Activated CD8-positive, alpha-beta memory T cell treated with anti-CD3 and anti-CD28 coated beads, Interleukin-2, amount 10 ng/mL, durations not matched to agents 7 days and 5 days (primary cell): ENCODE measurements around the gene PPP1R14D. TPM values are rescaled to one million over a fixed set of nuclear protein-coding genes. Genes with fewer than 3 reads are reported as not detected.

Experiments used
- ATAC-seq: fragments of 150-1000 bp; cut with Tn5 transposase; one replicate; pipeline ENCODE4 v1.10.0; 2021; ENCODE audit warnings: moderate library complexity
- CTCF ChIA-PET: fragments of 350-600 bp; sonication (Branson Sonifier 250); formaldehyde crosslinking; loops from one replicate; lab custom pipeline; 2021; ENCODE audit warnings: antibody characterized with exemption; lab: Charles Lee
- DNase-seq: peaks from one replicate; pipeline ENCODE4 v3.0.0-alpha.2; 2020
- H3K27ac Mint-ChIP-seq: one replicate; pipeline ENCODE4 v1.8.0; 2021; ENCODE audit warnings: mild to moderate bottlenecking, mixed read lengths
- H3K27me3 Mint-ChIP-seq: one replicate; pipeline ENCODE4 v1.8.0; 2021; ENCODE audit warnings: mixed read lengths
- H3K36me3 Mint-ChIP-seq: one replicate; pipeline ENCODE4 v1.8.0; 2021; ENCODE audit warnings: mild to moderate bottlenecking, mixed read lengths
- H3K4me1 Mint-ChIP-seq: one replicate; pipeline ENCODE4 v1.8.0; 2021; ENCODE audit warnings: mixed read lengths
- H3K4me3 Mint-ChIP-seq: one replicate; pipeline ENCODE4 v1.8.0; 2021; ENCODE audit warnings: mild to moderate bottlenecking, moderate library complexity, mixed read lengths
- H3K9me3 Mint-ChIP-seq: one replicate; pipeline ENCODE4 v1.8.0; 2022; ENCODE audit warnings: low read depth, mixed read lengths
- total RNA-seq, 2 experiments: library from RNA; stranded (reverse); gene quantifications; one replicate each; pipeline ENCODE4 v1.2.3, GENCODE V29; 2021

Gene PPP1R14D
- total RNA-seq = not detected

DNA sequence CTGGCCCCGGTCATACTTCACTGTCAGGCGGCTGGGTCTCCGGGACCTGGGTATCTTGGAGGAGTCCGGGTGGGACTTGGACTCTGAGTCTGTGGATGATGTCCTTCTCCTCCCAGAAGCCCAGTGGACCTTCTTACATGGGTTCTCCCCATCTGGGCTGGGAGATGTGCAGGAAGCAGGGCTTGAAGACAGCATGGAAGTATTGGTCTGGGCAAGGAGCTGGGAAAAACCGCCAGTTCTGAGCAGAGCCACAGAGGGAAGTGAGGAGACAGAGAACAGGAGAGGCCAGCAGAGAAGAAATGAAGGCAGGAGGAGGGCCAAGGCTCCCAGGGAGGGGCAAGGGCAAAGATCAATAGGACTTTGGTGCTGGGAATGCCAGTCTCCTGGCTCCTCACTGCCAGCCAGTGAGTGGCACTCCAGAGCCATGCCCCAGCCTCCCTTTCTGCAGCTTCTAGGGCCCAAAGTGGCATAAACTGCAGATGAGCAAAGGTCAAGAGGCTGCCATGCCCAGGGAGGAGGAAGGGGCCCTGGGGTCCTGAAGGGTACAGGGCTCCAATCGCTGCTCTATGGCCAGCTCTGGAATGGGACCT is at the start of gene PPP1R14D:
PPP1R14D (minus strand) TSS at position 262 of the 590 bp plus-strand sequence; CDS start at position 195, 67 bp downstream.
- Mint-ChIP-seq H3K36me3 (no peaks in the 10 kb centered on the region), H3K4me3 (no peak within 1 kb of the TSS), H3K27me3 (peaks cover 12% of the 10 kb centered on the region), H3K27ac (no peak within 1 kb of the TSS), H3K9me3 (no peaks in the 10 kb centered on the region), H3K4me1 (peaks cover 4% of the 10 kb centered on the region)
- CTCF ChIA-PET = interaction anchor here (1.0 to 1.5 kb wide), 3 partner anchors 11 to 309 kb away, joined by 3 to 6 read pairs (median 5); partner anchors contain the start of gene VPS18
- no peak for DNase-seq
- no peak for ATAC-seq

- CTCF ChIA-PET = interaction anchor here (1.3 to 12.6 kb wide), 4 partner anchors 8 to 20 kb away, joined by 3 to 180 read pairs (median 50); partner anchors contain the start of gene VPS18
- Mint-ChIP-seq H3K36me3 (no peaks in the 10 kb centered on the region), H3K9me3 (no peaks in the 10 kb centered on the region), H3K27me3 (peaks cover 12% of the 10 kb centered on the region), H3K27ac (no peak overlapping the region), H3K4me1 (peaks cover 17% of the 10 kb centered on the region), H3K4me3 (no peak overlapping the region)
- ATAC-seq = no peak
- DNase-seq = no peak
Observed at GRCh38 chr15:40877694-40878093, 49.2 kb upstream of the PPP1R14D start.

DNA sequence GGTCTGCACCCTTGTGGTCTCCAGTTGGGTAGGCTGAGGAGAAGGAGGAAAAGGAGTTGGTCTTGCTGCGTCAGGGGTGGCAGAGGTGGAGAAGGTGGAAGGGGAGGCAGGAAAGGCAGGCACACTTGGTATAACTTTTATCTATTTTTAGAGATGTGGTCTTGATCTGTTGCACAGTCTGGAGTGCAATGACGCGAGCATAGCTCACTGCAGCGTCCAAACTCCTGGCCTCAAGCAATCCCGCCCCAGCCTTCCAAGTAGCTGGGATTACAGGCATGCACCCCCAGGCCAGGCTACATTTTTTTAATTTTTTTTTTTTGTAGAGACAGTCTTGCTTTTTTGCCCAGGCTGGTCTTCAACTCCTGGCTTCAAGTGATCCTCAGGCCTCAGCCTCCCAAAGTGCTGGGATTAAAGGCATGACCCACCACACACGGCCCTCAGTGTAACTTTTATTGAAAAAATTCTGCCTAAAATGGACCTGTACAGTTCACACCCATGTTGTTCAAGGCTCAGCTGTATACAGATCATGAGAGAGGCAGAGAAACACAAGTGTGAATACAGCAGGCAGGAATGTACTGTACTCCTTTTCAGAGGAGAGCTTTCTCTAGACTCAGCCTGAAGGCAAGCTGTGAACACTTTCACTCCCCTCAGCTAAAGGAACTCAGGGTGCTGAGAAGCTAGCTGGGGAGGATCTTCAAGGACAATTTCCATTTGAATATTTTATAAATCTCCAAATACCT is 47.7 kb upstream of the PPP1R14D start:
- Mint-ChIP-seq H3K9me3 (no peaks in the 10 kb centered on the region), H3K4me3 (no peak overlapping the region), H3K27me3 (peaks cover 18% of the 10 kb centered on the region), H3K4me1 (peaks cover 17% of the 10 kb centered on the region), H3K36me3 (no peaks in the 10 kb centered on the region), H3K27ac (no peak overlapping the region)
- CTCF ChIA-PET = interaction anchor here (0.9 to 12.6 kb wide), 3 partner anchors 14 to 18 kb away, joined by 4 to 180 read pairs (median 64); partner anchors contain the start of gene VPS18
- DNase-seq (no peak), ATAC-seq (no peak)

DNA sequence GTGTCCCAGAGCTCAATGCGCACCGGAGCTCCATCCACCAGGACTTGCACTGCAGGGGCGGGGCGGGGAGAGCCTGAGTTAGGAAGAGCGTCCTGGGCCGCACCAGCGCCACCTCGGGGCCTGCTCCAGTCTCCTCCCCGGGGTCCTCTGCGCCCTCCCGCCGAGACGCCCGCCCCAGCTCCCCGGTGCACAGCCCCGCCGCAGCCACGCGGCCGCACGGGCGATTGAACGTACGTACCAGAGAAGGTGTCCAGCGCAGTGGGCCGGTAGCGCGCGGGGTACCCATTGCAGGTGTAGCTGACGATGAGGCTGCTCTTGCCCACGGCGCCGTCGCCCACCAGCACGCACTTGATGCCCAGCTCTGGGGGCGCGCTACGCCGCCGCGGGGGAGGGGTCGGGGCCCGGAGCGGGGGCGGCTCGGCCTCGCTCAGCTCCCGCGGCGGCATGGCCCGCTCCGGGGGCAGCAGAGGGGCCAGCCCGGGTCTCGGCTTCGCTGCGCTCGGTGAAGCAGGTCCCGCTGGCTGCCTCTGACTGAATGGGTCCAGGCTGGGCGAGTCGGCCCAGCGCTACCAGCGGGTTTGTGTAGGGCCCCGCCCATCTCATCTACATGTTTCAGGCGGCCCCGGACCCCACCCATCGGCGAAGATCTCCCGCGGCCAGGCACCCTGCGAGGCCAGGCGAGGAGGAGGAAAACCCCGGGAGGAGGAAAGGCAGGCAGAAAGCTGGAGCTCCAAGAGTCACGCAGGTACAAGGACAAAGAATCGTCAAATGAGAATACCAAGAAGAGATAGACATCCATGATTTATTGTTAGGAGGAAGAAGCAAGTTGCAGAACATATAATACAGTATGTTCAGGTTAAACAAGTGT is 45.4 kb upstream of the PPP1R14D start, which contains the start of gene RHOV:
RHOV (minus strand) TSS at position 541 of the 868 bp plus-strand sequence; CDS start at position 446, 95 bp downstream.
- CTCF ChIA-PET = interaction anchor here (1.3 to 12.6 kb wide), 7 partner anchors 8 to 110 kb away, joined by 3 to 180 read pairs (median 10); partner anchors contain the start of genes GCHFR and VPS18

DNA sequence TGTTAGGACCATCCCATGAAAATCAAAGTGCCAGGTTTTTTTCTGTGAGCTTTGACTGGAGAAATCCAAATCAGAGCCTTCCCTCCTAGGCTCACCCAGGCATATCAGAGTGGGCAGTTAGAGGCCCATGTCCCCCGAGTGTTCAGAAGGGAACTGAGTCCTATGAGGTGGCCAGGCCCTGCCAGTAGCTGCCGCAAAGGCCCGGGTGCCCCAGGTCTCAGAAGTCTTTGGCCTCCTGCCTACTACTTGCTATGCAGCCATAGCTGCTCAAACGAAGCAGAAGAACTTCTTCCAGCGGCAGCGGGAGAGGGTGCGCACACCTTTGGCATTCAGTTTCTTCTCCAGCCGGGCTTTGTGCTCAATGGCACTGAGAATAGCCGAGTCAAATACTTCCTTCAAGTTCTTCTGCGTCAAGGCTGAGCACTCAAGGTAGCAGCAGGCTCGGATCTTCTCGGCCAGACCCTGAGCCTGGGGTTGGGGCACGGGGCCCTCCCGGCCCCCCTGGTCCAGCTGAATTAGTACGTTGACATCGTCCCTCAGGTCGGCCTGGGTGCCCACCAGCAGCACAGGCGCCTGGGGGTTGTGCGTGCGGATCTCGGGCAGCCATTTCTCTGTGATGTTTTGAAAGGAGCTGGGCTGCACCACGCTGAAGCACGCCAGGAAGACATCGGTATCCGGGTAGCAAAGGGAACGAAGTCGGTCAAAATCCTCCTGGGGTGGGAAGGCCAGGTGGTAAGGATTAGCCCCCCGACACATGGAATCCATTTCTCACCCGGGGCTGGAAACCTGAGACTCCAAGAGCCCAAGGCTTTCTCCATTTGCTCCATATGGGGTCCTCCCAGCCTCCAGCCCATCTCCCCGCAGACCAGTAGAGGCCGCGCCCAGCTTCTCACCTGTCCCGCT is 44.5 kb upstream of the PPP1R14D start:
- DNase-seq (no peak), ATAC-seq (no peak)
- Mint-ChIP-seq H3K36me3 (no peaks in the 10 kb centered on the region), H3K27me3 (peaks cover 18% of the 10 kb centered on the region), H3K27ac (no peak overlapping the region), H3K4me3 (peak overlapping the region; percentile 57), H3K4me1 (peaks cover 7% of the 10 kb centered on the region), H3K9me3 (no peaks in the 10 kb centered on the region)
- CTCF ChIA-PET = interaction anchor here (1.3 to 12.6 kb wide), 7 partner anchors 9 to 109 kb away, joined by 3 to 180 read pairs (median 10); partner anchors contain the start of genes GCHFR and VPS18

More for the DNA sequence above, 45.4 kb upstream of the PPP1R14D start, which contains the start of gene RHOV:
- ATAC-seq (peak; percentile 84), DNase-seq (peak; percentile 56)
- H3K4me1 Mint-ChIP-seq = peaks cover 11% of the 10 kb centered on the region
- H3K36me3 Mint-ChIP-seq = no peaks in the 10 kb centered on the region
- peaks cover 18% of the 10 kb centered on the region for H3K27me3 Mint-ChIP-seq
- H3K27ac Mint-ChIP-seq = no peak within 1 kb of the TSS
- H3K9me3 Mint-ChIP-seq = no peaks in the 10 kb centered on the region
- peak within 1 kb of the TSS; percentile 57 for H3K4me3 Mint-ChIP-seq

DNA sequence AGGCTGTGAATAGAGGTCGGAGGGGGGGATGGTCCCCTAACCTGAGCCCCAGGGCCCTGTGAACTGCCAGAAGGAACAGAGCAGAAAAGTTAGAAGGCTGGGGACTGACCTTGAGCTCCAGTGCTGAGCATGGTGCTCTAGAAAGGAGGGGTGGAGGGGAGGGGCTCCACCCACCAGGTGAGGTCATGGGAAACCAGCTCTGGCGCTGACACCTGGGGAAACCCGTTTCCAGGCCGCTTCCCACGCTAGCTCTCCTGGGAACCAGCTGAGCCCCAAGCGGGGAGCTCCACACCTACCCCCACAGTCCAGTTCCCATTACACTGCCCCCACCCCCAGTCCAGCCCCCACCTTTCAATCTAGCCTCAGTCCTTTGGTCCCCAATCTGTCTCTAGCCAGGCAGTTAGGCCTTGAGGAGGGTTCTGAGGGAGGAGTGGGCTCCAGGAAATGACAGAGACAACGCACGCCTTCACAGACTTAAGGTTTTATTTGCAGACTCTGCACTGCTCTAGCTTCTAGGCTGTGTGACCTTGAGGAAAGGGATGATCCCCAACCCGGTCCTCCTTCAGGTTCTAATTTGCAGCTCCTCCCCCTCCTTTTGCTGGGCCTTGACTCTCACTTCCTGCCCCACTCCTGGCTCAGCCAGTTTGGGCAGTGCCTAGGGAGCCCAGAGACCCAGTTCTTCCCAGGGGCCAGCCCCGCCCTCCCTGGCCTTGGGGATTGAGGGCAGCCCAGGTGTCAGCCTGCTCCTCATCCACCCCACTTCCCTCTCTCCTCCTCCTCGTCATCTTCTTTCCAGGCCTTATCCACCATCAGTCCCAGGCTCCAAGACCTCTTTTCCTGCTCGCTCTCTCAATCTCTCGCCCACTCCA is 43.5 kb upstream of the PPP1R14D start:
- no peak overlapping the region for H3K4me3 Mint-ChIP-seq
- no peaks in the 10 kb centered on the region for H3K9me3 Mint-ChIP-seq
- no peaks in the 10 kb centered on the region for H3K36me3 Mint-ChIP-seq
- peaks cover 18% of the 10 kb centered on the region for H3K27me3 Mint-ChIP-seq
- no peak for ATAC-seq
- peaks cover 7% of the 10 kb centered on the region for H3K4me1 Mint-ChIP-seq
- CTCF ChIA-PET = interaction anchor here (0.9 to 12.6 kb wide), 8 partner anchors 9 to 459 kb away, joined by 3 to 180 read pairs (median 8); partner anchors contain the start of genes GCHFR, SPINT1 and VPS18
- no peak for DNase-seq
- H3K27ac Mint-ChIP-seq = peak overlapping the region; percentile 30

GRCh38 chr15:40870716-40871115 is 42.2 kb upstream of the PPP1R14D start:
- no peaks in the 10 kb centered on the region for H3K9me3 Mint-ChIP-seq
- H3K27ac Mint-ChIP-seq = no peak overlapping the region
- ATAC-seq = no peak
- peaks cover 7% of the 10 kb centered on the region for H3K4me1 Mint-ChIP-seq
- DNase-seq = no peak
- CTCF ChIA-PET = interaction anchor here (2.0 to 12.6 kb wide), 3 partner anchors 13 to 24 kb away, joined by 13 to 180 read pairs (median 64); partner anchors contain the start of gene VPS18
- no peak overlapping the region for H3K4me3 Mint-ChIP-seq
- peaks cover 18% of the 10 kb centered on the region for H3K27me3 Mint-ChIP-seq
- no peaks in the 10 kb centered on the region for H3K36me3 Mint-ChIP-seq

GRCh38 chr15:40869686-40870085 is 41.2 kb upstream of the PPP1R14D start:
- H3K27ac Mint-ChIP-seq = no peak overlapping the region
- H3K36me3 Mint-ChIP-seq = no peaks in the 10 kb centered on the region
- ATAC-seq (no peak), DNase-seq (no peak)
- CTCF ChIA-PET = interaction anchor here (1.1 to 12.6 kb wide), 3 partner anchors 9 to 20 kb away, joined by 3 to 180 read pairs (median 64); no protein-coding TSS in a partner anchor
- H3K9me3 Mint-ChIP-seq = no peaks in the 10 kb centered on the region
- no peak overlapping the region for H3K4me3 Mint-ChIP-seq
- peaks cover 16% of the 10 kb centered on the region for H3K27me3 Mint-ChIP-seq
- peaks cover 7% of the 10 kb centered on the region for H3K4me1 Mint-ChIP-seq

DNA sequence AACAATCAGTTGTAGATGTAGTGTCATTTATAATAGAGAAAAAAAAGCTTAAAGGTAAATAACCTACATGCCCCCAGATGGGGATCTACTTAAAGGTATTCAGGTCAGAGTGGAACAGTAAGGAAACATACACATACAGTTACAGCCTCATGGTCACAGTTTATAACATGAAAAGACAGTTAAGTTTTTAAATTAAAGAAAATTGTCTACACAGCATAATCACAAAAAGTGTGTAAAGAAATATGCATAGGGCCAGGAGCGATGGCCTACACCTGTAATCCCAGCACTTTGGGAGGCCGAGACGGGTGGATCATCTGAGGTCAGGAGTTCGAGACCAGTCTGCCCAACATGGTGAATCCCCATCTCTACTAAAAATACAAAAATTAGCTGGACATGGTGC is 38.7 kb upstream of the PPP1R14D start:
- no peak for DNase-seq
- ATAC-seq = no peak
- Mint-ChIP-seq H3K4me1 (no peaks in the 10 kb centered on the region), H3K9me3 (no peaks in the 10 kb centered on the region), H3K27ac (no peak overlapping the region), H3K36me3 (no peaks in the 10 kb centered on the region), H3K4me3 (no peak overlapping the region), H3K27me3 (peaks cover 5% of the 10 kb centered on the region)
- CTCF ChIA-PET = interaction anchor here (1.0 to 12.6 kb wide), 3 partner anchors 9 to 27 kb away, joined by 3 to 180 read pairs (median 5); partner anchors contain the start of gene VPS18

DNA sequence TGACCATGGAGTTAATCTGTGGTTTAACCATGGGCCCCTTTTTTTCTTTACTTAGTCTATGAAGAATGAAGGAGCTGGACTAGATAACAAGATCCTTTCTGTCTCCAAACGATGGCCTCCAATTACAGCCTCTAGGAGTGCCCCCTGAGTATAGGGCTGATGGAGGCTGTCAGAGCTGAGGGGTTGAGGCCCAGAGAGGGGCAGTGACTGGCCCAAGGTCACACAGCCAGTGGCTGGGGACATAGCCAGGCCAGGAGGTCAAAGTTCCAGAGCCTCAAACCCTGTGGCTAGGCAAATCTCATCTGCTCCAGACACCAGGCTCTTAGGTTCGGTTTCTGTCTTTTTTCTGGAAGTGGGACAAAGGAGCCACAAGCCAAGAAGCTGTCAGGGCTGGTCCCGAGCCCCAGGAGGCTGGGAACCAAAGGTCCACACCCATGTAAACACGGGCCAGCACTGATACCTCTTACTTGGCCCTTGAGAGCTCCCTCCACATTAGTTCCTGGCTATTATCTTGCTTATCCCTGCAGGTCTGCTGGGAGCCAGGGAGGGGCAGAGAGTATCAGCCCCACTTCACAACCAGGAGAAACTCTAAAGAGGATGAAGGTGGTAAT is 35.3 kb upstream of the PPP1R14D start:
- H3K9me3 Mint-ChIP-seq = no peaks in the 10 kb centered on the region
- ATAC-seq (no peak), DNase-seq (no peak)
- no peaks in the 10 kb centered on the region for H3K36me3 Mint-ChIP-seq
- H3K4me3 Mint-ChIP-seq = no peak overlapping the region
- peaks cover 9% of the 10 kb centered on the region for H3K4me1 Mint-ChIP-seq
- peaks cover 8% of the 10 kb centered on the region for H3K27me3 Mint-ChIP-seq
- no peak overlapping the region for H3K27ac Mint-ChIP-seq
- CTCF ChIA-PET = interaction anchor here (0.9 to 2.0 kb wide), 6 partner anchors 17 to 32 kb away, joined by 3 to 9 read pairs (median 4); partner anchors contain the start of gene VPS18
